HepG2 (cell line): ENCODE results near the gene P2RY6. TPM values are rescaled to one million over a fixed set of nuclear protein-coding genes. Genes with fewer than 3 reads are reported as not detected.

ENCODE experiments used
- KLF6 ChIP-seq: IDR thresholded peaks from 2 replicates; pipeline ENCODE4 v1.8.0; 2016; ENCODE audit warnings: missing biosample characterization, missing genetic modification reagents
- ONECUT2 ChIP-seq: sonication (generic); formaldehyde crosslinking; IDR thresholded peaks from 2 replicates; pipeline ENCODE4 v1.4.0; 2020; ENCODE audit warnings: missing genetic modification reagents
- PAXIP1 ChIP-seq: sonication (generic); formaldehyde crosslinking; conservative IDR thresholded peaks from 2 replicates; pipeline ENCODE4 v1.4.0; 2020; ENCODE audit warnings: mild to moderate bottlenecking, missing genetic modification reagents, moderate library complexity
- POGZ ChIP-seq: sonication (generic); formaldehyde crosslinking; IDR thresholded peaks from 2 replicates; pipeline ENCODE4 v1.4.0; 2020; ENCODE audit warnings: mild to moderate bottlenecking, missing genetic modification reagents
- SIX1 ChIP-seq: sonication (generic); formaldehyde crosslinking; IDR thresholded peaks from 2 replicates; pipeline ENCODE4 v1.4.0; 2020; ENCODE audit warnings: missing genetic modification reagents, borderline replicate concordance
- SKIL ChIP-seq: sonication (generic); formaldehyde crosslinking; IDR thresholded peaks from 2 replicates; pipeline ENCODE4 v1.8.0; 2022; ENCODE audit warnings: missing genetic modification reagents, mild to moderate bottlenecking, moderate library complexity, borderline replicate concordance
- SMAD9 ChIP-seq: sonication (generic); formaldehyde crosslinking; IDR thresholded peaks from 2 replicates; pipeline ENCODE4 v1.5.1; 2020; ENCODE audit warnings: mild to moderate bottlenecking, missing genetic modification reagents
- SYNCRIP ChIP-seq: fragments of 200-400 bp; formaldehyde crosslinking; IDR thresholded peaks from 2 replicates; pipeline ENCODE4 v1.6.1; 2018; ENCODE audit warnings: mild to moderate bottlenecking, low read depth, low read length; ENCODE audit not compliant: insufficient read depth
- ZNF18 ChIP-seq: sonication (generic); formaldehyde crosslinking; IDR thresholded peaks from 2 replicates; pipeline ENCODE4 v1.8.0; 2022; ENCODE audit warnings: mild to moderate bottlenecking, missing genetic modification reagents; ENCODE audit not compliant: insufficient replicate concordance
- ZNF20 ChIP-seq: sonication (generic); formaldehyde crosslinking; IDR thresholded peaks from 2 replicates; pipeline ENCODE4 v1.4.0; 2020; ENCODE audit warnings: mild to moderate bottlenecking, moderate library complexity, missing genetic modification reagents
- ZNF253 ChIP-seq: sonication (generic); formaldehyde crosslinking; IDR thresholded peaks from 2 replicates; pipeline ENCODE4 v1.8.0; 2022; ENCODE audit warnings: mild to moderate bottlenecking, missing genetic modification reagents, borderline replicate concordance
- ZNF275 ChIP-seq: sonication (generic); formaldehyde crosslinking; IDR thresholded peaks from 2 replicates; pipeline ENCODE4 v1.8.0; 2022; ENCODE audit warnings: missing genetic modification reagents, mild to moderate bottlenecking, inconsistent platforms, borderline replicate concordance
- ZNF362 ChIP-seq: sonication (generic); formaldehyde crosslinking; IDR thresholded peaks from 2 replicates; pipeline ENCODE4 v1.4.0; 2020; ENCODE audit warnings: missing genetic modification reagents, mild to moderate bottlenecking, borderline replicate concordance
- ZNF503 ChIP-seq: sonication (generic); formaldehyde crosslinking; IDR thresholded peaks from 2 replicates; pipeline ENCODE4 v1.4.0; 2020; ENCODE audit warnings: missing genetic modification reagents
- ZNF558 ChIP-seq: sonication (generic); formaldehyde crosslinking; IDR thresholded peaks from 2 replicates; pipeline ENCODE4 v1.9.0; 2022; ENCODE audit warnings: mild to moderate bottlenecking, missing genetic modification reagents, borderline replicate concordance
- polyA plus RNA-seq, 8 experiments: library from polyadenylated mRNA; depleted of rRNA in 3 of 8; stranded (reverse) in 7 of 8; unstranded in 1 of 8; fragments of >200 nt; fragmentation: Illumina TruSeq in 4 of 8; extraction: Trizol in 4 of 8; gene quantifications; 2 replicates each; pipeline versions ENCODE4 v1.2.1 to v1.2.3, GENCODE V29; 2011 to 2016; ENCODE audit warnings: low read depth in 4 of 8, missing spikeins in 1 of 8, mixed read lengths in 1 of 8; ENCODE audit not compliant: insufficient read depth in 1 of 8
- total RNA-seq, 5 experiments: library from RNA; depleted of rRNA; stranded (reverse); fragments of >200 nt; fragmentation: Illumina TruSeq; extraction: Trizol; gene quantifications; 2 replicates each; pipeline ENCODE4 v1.2.3, GENCODE V29; 2016; ENCODE audit warnings: low read depth in 1 of 5

Gene P2RY6
- total and polyA plus RNA-seq, 2 of the 13 experiments (the other 11 are each of a cell fraction or from before 2014, with no cell fraction given), result 0.09 to 0.29 TPM

- TF ChIP-seq PAXIP1 (CRISPR knock-in tag) (0 out of 2 replicates have a peak, but pooled peaks have one; percentile 12), SYNCRIP (no peak), SKIL (CRISPR knock-in tag) (no peak), ONECUT2 (CRISPR knock-in tag) (no peak), SIX1 (no peak), ZNF20 (CRISPR knock-in tag) (no peak), SMAD9 (CRISPR knock-in tag) (0 out of 2 replicates have a peak, but pooled peaks have one; percentile 67), ZNF503 (CRISPR knock-in tag) (no peak), POGZ (CRISPR knock-in tag) (no peak), ZNF275 (CRISPR knock-in tag) (0 out of 2 replicates have a peak, but pooled peaks have one; percentile 24), ZNF362 (0 out of 2 replicates have a peak, but pooled peaks have one; percentile 20), ZNF253 (no peak), ZNF558 (CRISPR knock-in tag) (no peak), KLF6 (0 out of 2 replicates have a peak, but pooled peaks have one; percentile 50), ZNF18 (CRISPR knock-in tag) (peak; percentile 76)
Measured at GRCh38 chr11:73288873-73289707, 17.0 kb downstream of the P2RY6 start (continued).
